ENCODE results near the gene CCDC124.

Gene CCDC124

GRCh38 chr19:17937371-17937900 lies 4.6 kb downstream of the CCDC124 start:
- no peak for DNase-seq

- DNase-seq, result no peak
Measured at GRCh38 chr19:17938092-17938845, 5.5 kb downstream of the CCDC124 start.

GRCh38 chr19:17942181-17942580 lies 9.4 kb downstream of the CCDC124 start:
- DNase-seq, result no peak

GRCh38 chr19:17942582-17943273 lies 9.9 kb downstream of the CCDC124 start:
- no peak for DNase-seq

GRCh38 chr19:17943274-17944221 lies 10.7 kb downstream of the CCDC124 start:
- DNase-seq, result no peak

- DNase-seq, result no peak
Measured at GRCh38 chr19:17944301-17944700, 11.5 kb downstream of the CCDC124 start.

- DNase-seq, result no peak
Measured at GRCh38 chr19:17946965-17947784, 14.4 kb downstream of the CCDC124 start.

GRCh38 chr19:17947815-17948513 lies 15.1 kb downstream of the CCDC124 start:
- DNase-seq, result peak; percentile 91

- peak; percentile 56 for DNase-seq
Measured at GRCh38 chr19:17948514-17948900, 15.7 kb downstream of the CCDC124 start.

GRCh38 chr19:17948931-17949930 lies 16.4 kb downstream of the CCDC124 start:
- peak; percentile 83 for DNase-seq

GRCh38 chr19:17949956-17950309 lies 17.1 kb downstream of the CCDC124 start:
- DNase-seq, result no peak

- peak; percentile 21 for DNase-seq
Measured at GRCh38 chr19:17950310-17951156, 17.7 kb downstream of the CCDC124 start.

GRCh38 chr19:17951157-17951989 lies 18.6 kb downstream of the CCDC124 start:
- DNase-seq, result no peak

- no peak for DNase-seq
Measured at GRCh38 chr19:17951990-17952976, 19.5 kb downstream of the CCDC124 start.

GRCh38 chr19:17953316-17953801 lies 20.5 kb downstream of the CCDC124 start:
- no peak for DNase-seq

GRCh38 chr19:17953869-17954268 lies 21.1 kb downstream of the CCDC124 start:
- no peak for DNase-seq

GRCh38 chr19:17954401-17954800 lies 21.6 kb downstream of the CCDC124 start:
- no peak for DNase-seq

Data from NCI-H524 treated with DMSO at 0.1 percent for 48 hours (cell line).